ENCODE data around the gene DPEP3.

DPEP3 gene

GRCh38 chr16:67942510-67943255, 37.6 kb downstream of the DPEP3 start:
- no peak overlapping the region for H3K27ac ChIP-seq (ENCODE audit: low read length)
- peaks cover 18% of the 10 kb centered on the region; the same call in 1 of the 2 replicates for H4K20me1 ChIP-seq (ENCODE audit: insufficient read depth, low read length)
- H3K9me3 ChIP-seq (ENCODE audit: insufficient read depth, low read length): no peaks in the 10 kb centered on the region
- no peak overlapping the region for H3K4me3 ChIP-seq (ENCODE audit: low read length)
- H3K4me2 ChIP-seq (ENCODE audit: low read length): no peak overlapping the region
- H3K4me1 ChIP-seq (ENCODE audit: low read length): no peaks in the 10 kb centered on the region
- no peak for TF ChIP-seq CTCF (IDR thresholded peaks at IDR 0.05; ENCODE audit: low read depth, low read length)
- no peak for TF ChIP-seq EZH2phosphoT487 (IDR thresholded peaks at IDR 0.05; ENCODE audit: low read depth)
- no peak overlapping the region for H3K9ac ChIP-seq (ENCODE audit: low read length)
- peaks cover 34% of the 10 kb centered on the region for H3K36me3 ChIP-seq (replicated peaks; ENCODE audit: low read depth, low read length)
- H2AFZ ChIP-seq (ENCODE audit: low read depth, low read length): no peak overlapping the region
- H3K79me2 ChIP-seq (ENCODE audit: low read length): peaks cover 10% of the 10 kb centered on the region
- H3K27me3 ChIP-seq (ENCODE audit: low read depth, low read length): no peaks in the 10 kb centered on the region

GRCh38 chr16:67942200-67942509, 38.1 kb downstream of the DPEP3 start:
- H3K36me3 ChIP-seq (replicated peaks; ENCODE audit: low read depth, low read length): peaks cover 35% of the 10 kb centered on the region
- H2AFZ ChIP-seq (ENCODE audit: low read depth, low read length): no peak overlapping the region
- no peak overlapping the region for H3K27ac ChIP-seq (ENCODE audit: low read length)
- no peak overlapping the region for H3K4me2 ChIP-seq (ENCODE audit: low read length)
- peaks cover 18% of the 10 kb centered on the region; the same call in 1 of the 2 replicates for H4K20me1 ChIP-seq (ENCODE audit: insufficient read depth, low read length)
- no peak overlapping the region for H3K4me3 ChIP-seq (ENCODE audit: low read length)
- H3K79me2 ChIP-seq (ENCODE audit: low read length): peaks cover 15% of the 10 kb centered on the region
- TF ChIP-seq CTCF (IDR thresholded peaks at IDR 0.05; ENCODE audit: low read depth, low read length): peak; percentile 74
- no peak for TF ChIP-seq EZH2phosphoT487 (IDR thresholded peaks at IDR 0.05; ENCODE audit: low read depth)
- H3K9ac ChIP-seq (ENCODE audit: low read length): no peak overlapping the region
- no peaks in the 10 kb centered on the region for H3K9me3 ChIP-seq (ENCODE audit: insufficient read depth, low read length)
- H3K27me3 ChIP-seq (ENCODE audit: low read depth, low read length): no peaks in the 10 kb centered on the region
- H3K4me1 ChIP-seq (ENCODE audit: low read length): peaks cover 5% of the 10 kb centered on the region

GRCh38 chr16:67941469-67942199, 38.7 kb downstream of the DPEP3 start:
- Histone ChIP-seq H4K20me1 (ENCODE audit: insufficient read depth, low read length) (peaks cover 18% of the 10 kb centered on the region; the same call in 1 of the 2 replicates), H3K4me3 (ENCODE audit: low read length) (no peak overlapping the region), H3K36me3 (replicated peaks; ENCODE audit: low read depth, low read length) (peaks cover 35% of the 10 kb centered on the region), H3K4me1 (ENCODE audit: low read length) (peaks cover 8% of the 10 kb centered on the region), H2AFZ (ENCODE audit: low read depth, low read length) (no peak overlapping the region), H3K27ac (ENCODE audit: low read length) (no peak overlapping the region), H3K9me3 (ENCODE audit: insufficient read depth, low read length) (no peaks in the 10 kb centered on the region), H3K79me2 (ENCODE audit: low read length) (peaks cover 19% of the 10 kb centered on the region), H3K9ac (ENCODE audit: low read length) (no peak overlapping the region), H3K27me3 (ENCODE audit: low read depth, low read length) (no peaks in the 10 kb centered on the region), H3K4me2 (ENCODE audit: low read length) (no peak overlapping the region)
- TF ChIP-seq CTCF (IDR thresholded peaks at IDR 0.05; ENCODE audit: low read depth, low read length) (no peak), EZH2phosphoT487 (IDR thresholded peaks at IDR 0.05; ENCODE audit: low read depth) (no peak)

GRCh38 chr16:67940446-67941089, 39.7 kb downstream of the DPEP3 start:
- Histone ChIP-seq H3K9ac (ENCODE audit: low read length) (no peak overlapping the region), H3K27me3 (ENCODE audit: low read depth, low read length) (no peaks in the 10 kb centered on the region), H3K27ac (ENCODE audit: low read length) (no peak overlapping the region), H3K4me1 (ENCODE audit: low read length) (peaks cover 8% of the 10 kb centered on the region), H3K4me2 (ENCODE audit: low read length) (no peak overlapping the region), H3K79me2 (ENCODE audit: low read length) (peaks cover 29% of the 10 kb centered on the region), H3K4me3 (ENCODE audit: low read length) (no peak overlapping the region), H2AFZ (ENCODE audit: low read depth, low read length) (no peak overlapping the region), H3K9me3 (ENCODE audit: insufficient read depth, low read length) (no peaks in the 10 kb centered on the region), H3K36me3 (replicated peaks; ENCODE audit: low read depth, low read length) (peaks cover 32% of the 10 kb centered on the region), H4K20me1 (ENCODE audit: insufficient read depth, low read length) (peaks cover 18% of the 10 kb centered on the region; the same call in 1 of the 2 replicates)
- TF ChIP-seq EZH2phosphoT487 (IDR thresholded peaks at IDR 0.05; ENCODE audit: low read depth): no peak
- TF ChIP-seq CTCF (IDR thresholded peaks at IDR 0.05; ENCODE audit: low read depth, low read length): no peak
